ENCODE data around the gene PLCL1. TPM values are rescaled to one million over a fixed set of nuclear protein-coding genes. Genes with fewer than 3 reads are reported as not detected.
A peak's percentile ranks its signal among the peaks of the same experiment; 100 is the strongest.

PLCL1 gene
- polyA plus RNA-seq, 5 donors: 6.4 to 13.6 (median 11.5) TPM

DNA sequence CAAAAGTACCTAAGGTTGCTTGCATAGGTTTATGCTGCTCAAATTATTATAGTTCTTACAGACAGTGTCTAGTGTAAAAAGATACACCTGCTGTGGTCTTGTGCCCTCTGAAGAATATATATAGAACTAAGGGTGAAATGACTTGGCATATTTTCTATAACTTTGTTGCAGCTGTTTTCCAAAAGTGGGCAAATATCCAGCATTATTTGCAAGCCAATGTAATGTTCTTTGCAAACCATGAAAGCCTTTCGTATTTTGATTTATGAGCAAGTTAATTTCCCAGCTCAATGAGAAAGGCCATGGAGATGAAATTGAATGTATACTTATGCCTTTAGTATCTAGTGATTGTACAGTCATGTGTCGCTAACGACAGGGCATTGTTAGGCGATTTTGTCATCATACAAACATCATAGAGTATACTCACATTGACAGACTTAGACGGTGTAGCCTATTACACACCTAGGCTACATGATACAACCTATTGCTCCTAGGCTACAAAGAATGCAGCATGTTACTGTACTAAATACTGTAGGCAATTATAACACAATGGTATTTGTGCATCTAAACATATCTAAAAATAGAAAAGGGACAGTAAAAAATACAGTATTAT, 116.3 kb downstream of the PLCL1 start:
- DNase-seq: no peak

- DNase-seq: no peak
These were observed 120.1 kb downstream of the PLCL1 start for GRCh38 chr2:197924483-197924882.

DNA sequence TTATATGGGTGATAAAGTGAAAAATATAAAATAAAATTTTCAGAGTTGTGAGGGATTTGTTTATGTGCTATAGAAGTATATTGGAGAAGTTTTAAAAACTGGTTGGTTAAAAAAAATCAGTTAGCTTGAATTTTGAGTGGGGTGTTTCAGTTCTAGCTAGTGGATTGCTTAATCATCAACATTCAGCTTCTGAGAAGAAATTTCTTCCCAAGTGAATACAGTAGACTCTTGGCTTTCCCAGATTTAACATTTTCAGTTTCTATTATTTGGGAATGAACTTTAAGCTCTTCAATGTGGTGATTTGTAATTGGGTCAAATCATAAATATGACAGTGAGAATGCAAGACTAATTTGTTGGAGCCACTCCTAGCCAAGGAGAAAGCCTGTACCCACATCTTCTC, 120.8 kb downstream of the PLCL1 start:
- no peak for DNase-seq

- DNase-seq: no peak
These were observed 121.6 kb downstream of the PLCL1 start for GRCh38 chr2:197925976-197926375.

GRCh38 chr2:197926673-197927072, 122.3 kb downstream of the PLCL1 start:
- no peak for DNase-seq

DNA sequence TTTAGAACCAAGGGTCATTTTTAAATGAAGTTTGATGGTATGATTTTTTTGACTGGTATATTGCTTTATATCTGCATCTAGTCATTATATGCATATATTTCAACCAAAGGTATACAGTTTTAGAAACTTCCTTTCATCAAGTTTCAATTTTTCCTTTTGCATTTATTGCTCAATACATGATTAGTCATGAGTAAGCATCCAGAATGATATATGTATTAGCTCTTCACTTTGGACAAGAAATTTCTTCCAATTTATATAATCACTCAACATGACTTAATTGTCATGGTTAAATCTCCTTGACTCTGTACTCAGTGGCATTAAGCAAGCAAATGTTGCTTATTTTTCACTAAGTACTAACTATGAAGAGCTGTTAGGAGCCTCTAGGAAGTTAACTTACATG, 123.6 kb downstream of the PLCL1 start:
- DNase-seq: no peak

GRCh38 chr2:197929008-197929885, 124.9 kb downstream of the PLCL1 start:
- DNase-seq: no peak

DNA sequence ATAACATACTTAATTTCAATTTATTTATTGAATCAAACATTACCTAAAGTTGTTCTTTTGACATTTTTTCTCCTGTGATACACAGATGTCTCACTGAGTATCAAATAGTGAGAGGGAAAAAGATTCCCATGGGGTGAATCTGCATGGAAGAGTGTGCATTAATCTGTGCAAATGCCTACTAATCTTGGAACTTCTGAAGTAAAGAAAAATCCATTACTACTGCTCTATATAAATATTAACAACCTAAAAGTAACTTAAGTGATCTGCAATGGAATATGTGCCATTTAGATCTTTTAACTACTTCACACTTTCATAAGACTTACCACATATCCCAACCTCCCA, 125.5 kb downstream of the PLCL1 start:
- no peak for DNase-seq

DNA sequence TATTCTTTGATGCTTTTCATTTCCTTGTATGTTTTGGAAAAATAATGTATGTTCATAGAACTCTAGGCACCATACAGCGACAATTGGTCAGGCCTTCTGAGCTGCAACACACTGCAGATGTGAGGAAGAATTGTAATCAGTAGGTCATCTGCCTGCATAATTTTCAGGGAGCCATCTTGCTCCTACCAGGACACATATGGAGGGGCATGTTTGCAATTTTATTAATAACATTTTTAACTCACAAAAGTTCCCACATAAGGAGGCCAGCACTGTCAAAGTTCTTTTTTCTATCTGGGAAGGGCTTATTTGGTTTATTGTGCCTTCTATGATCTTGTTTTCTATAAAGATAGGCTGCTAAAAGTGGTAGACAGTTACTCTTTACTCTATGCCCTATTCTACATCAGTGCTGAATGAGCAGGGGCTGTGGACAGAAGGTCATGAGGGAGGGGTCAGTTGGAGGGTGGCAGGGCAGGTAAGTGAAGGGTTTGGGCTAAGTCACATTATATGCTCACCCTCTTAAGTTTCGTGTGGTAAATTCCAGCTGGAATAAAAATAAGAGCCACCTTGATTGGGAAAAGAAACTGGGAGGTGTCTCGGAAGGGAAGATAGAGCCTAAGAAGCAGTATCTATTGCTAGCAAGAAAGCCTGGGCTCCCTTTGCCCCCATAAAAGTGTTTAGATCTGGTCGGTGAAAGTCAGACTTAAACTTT, 126.3 kb downstream of the PLCL1 start:
- no peak for DNase-seq

- DNase-seq: no peak
These were observed 127.4 kb downstream of the PLCL1 start for GRCh38 chr2:197931661-197932312.

- no peak for DNase-seq
These were observed 128.0 kb downstream of the PLCL1 start for GRCh38 chr2:197932374-197932773.

DNA sequence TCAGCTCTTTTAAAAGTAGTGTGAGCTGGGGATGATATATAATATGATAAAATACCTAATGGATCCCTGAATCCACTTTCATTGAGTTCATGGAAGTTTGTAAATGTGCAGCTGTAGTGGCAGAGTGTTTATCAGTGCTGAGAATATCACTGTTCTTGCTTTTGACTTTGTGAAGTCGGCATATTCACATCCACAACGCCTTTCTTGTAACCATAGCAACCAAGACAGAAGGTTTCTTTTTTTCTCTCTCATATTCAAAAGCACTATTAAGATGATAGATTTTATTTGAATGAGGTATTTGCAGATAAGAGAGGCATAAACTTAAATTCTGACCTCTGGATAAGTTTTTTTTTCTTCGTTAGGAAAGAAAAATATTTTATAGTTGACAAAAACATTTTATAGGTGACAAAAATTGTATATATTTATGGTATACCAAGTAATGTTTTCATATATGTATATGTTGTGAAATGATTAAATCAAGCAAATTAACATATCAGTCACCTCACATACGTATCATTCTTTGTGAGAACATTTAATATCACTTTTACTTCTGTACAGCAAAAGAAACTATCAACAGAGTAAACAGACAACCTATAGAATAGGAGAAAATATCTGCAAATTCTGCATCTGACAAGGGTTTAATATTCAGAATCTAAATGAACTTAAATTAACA, 130.0 kb downstream of the PLCL1 start:
- no peak for DNase-seq

DNA sequence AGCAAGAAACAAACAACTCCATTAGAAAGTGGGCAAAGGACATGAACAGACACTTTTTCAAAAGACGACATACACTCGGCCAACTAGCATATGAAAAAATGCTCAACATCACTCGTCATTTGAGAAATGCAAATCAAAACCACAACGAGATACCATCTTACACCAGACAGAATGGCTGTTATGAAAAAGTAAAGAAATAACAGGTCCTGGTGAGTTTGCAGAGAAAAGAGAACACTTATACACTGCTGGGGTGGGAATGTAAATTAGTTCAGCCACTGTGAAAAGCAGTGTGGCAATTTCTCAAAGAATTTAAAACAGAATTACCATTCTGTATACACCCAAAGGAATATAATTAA, 130.5 kb downstream of the PLCL1 start:
- DNase-seq: no peak

DNA sequence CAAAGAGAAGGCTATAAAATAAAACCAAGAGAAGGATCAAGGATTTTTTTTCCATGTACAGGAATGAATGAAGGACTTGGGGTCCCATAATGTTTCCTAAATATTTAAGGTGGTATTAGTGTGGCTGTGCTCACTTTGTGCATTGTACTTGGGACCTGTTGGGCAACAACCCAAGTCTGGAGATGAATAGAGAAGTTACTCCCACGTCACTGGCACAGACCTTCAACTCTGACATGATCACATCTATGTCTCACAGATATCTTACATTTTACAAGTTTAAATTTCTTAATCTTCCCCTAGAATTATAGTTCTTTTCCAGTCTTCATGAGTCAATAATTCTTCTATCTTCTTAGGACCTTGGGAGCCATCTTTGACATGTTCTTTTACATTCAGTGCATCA, 133.4 kb downstream of the PLCL1 start:
- no peak for DNase-seq

- DNase-seq: no peak
These were observed 134.2 kb downstream of the PLCL1 start for GRCh38 chr2:197938555-197938954.

DNA sequence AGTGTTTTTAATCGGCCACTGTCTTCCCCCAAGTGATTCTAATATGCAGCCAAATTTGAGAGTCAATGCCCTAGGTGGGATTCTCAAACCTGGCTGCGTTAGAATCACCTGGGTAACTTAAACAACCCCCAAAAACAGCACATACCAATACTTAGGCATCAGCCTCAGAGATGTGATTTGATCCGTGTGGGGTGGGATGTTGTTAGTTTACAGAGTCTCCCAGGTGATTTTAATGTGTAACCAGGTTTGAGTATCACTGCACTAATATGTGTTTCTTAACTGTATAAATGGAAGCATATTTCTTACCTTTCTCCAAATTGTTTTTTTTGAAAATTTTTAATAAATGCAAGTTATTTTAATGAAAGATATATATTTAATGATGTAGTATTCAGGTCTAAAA, 135.4 kb downstream of the PLCL1 start:
- DNase-seq: no peak

- peak; percentile 74 to 81 for DNase-seq
These were observed 136.0 kb downstream of the PLCL1 start for GRCh38 chr2:197940382-197940781.

DNA sequence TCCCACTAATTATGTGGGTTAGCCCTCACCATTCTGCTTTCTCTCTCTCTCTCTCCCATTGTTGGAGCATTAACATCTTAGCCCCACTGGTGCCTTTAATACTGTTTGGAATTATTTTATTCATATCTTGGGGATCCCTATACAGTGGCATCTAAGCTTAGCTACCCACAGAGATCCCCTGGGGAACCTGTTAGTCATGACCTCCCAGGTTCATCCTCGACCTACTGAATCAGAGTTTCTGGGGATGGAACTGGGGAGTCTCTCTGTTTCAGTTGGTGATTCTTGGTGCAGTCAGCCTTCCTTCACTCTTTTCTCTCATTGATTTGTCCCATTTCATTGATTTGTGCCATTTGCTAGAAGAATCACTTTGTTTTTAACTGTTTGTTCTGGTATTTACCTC, 137.3 kb downstream of the PLCL1 start:
- no peak for DNase-seq

- no peak for DNase-seq
These were observed 139.3 kb downstream of the PLCL1 start for GRCh38 chr2:197943731-197944130.

DNA sequence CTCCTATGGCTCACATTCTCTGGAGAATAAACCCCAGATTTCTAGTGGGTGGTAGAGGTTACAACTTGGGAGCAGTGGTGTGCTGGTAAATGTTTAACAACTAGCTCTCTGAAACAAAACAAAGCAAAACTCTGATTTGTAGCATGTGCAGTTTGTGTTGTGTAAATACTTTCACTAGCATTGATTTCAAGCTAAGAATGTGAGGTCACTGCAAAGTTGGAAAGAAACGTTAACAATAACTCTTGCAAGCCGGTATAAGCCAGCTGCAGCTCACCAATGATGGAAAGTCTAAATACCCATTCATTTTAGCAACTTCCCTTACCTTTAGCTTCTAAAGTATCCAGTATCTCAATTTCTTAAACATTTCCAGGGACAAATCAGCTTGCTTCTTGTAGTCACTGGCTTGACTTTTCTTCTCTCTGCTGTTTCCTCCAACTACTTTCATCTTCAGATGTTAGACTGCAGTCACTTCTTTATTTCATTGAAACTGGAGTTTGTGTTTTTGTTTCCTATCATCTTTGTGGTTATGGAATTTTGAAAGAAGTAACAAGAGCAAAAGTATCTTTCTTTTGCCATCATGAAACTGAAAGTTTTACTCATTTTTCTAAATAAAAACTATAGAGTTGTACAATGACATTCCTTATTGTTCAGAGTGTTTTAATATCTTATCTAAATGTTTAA, 140.2 kb downstream of the PLCL1 start:
- peak in 1 of 2 donors; percentile 20 for DNase-seq

- no peak for DNase-seq
These were observed 142.2 kb downstream of the PLCL1 start for GRCh38 chr2:197946562-197946961.

Measured in right lung (tissue), 5 donors.